Activated CD8-positive, alpha-beta T cell treated with anti-CD3 and anti-CD28 coated beads for 36 hours (primary cell): ENCODE measurements around the gene SSTR4. TPM values are rescaled to one million over a fixed set of nuclear protein-coding genes. Genes with fewer than 3 reads are reported as not detected.
"Not testable (repeated sequence)": the region's sequence is repeated elsewhere in the genome, so short reads cannot be mapped to it uniquely, and the experiment has no call there.

ENCODE experiments used
- ATAC-seq: fragments of 200-7000 bp; cut with Tn5 transposase; one replicate; pipeline ENCODE4 v1.10.0; 2021; ENCODE audit warnings: mild to moderate bottlenecking, moderate library complexity
- CTCF ChIA-PET: fragments of 350-600 bp; sonication (Branson Sonifier 250); formaldehyde crosslinking; loops from one replicate; lab custom pipeline; 2021; ENCODE audit warnings: antibody characterized with exemption; lab: Charles Lee
- POLR2A ChIA-PET: fragments of 350-600 bp; sonication (Branson Sonifier 250); formaldehyde crosslinking; loops from one replicate; lab custom pipeline; 2021; ENCODE audit warnings: antibody characterized with exemption; lab: Charles Lee
- DNase-seq: peaks from one replicate; pipeline ENCODE4 v3.0.0-alpha.2; 2020
- H3K27ac Mint-ChIP-seq: one replicate; pipeline ENCODE4 v1.8.0; 2021; ENCODE audit warnings: mild to moderate bottlenecking, mixed read lengths
- H3K27me3 Mint-ChIP-seq: one replicate; pipeline ENCODE4 v1.8.0; 2021; ENCODE audit warnings: mixed read lengths
- H3K36me3 Mint-ChIP-seq: one replicate; pipeline ENCODE4 v1.8.0; 2021; ENCODE audit warnings: low read depth, mixed read lengths
- H3K4me1 Mint-ChIP-seq: one replicate; pipeline ENCODE4 v1.8.0; 2021; ENCODE audit warnings: low read depth, mixed read lengths
- H3K4me3 Mint-ChIP-seq: one replicate; pipeline ENCODE4 v1.8.0; 2021; ENCODE audit warnings: mild to moderate bottlenecking, moderate library complexity, mixed read lengths
- H3K9me3 Mint-ChIP-seq: one replicate; pipeline ENCODE4 v1.8.0; 2021; ENCODE audit warnings: mixed read lengths
- intact Hi-C: fragments of 100-400 bp; cut with micrococcal nuclease; formaldehyde crosslinking; loops from one replicate; pipeline ENCODE4 v1.10.0; 2022
- total RNA-seq, 2 experiments: library from RNA; stranded (reverse); gene quantifications; one replicate each; pipeline ENCODE4 v1.2.3, GENCODE V29; 2021
- TF ChIP-seq, protein P1 (sequence below): fragments of 200-600 bp; IDR thresholded peaks from one replicate; pipeline ENCODE4 v1.8.0; 2022; ENCODE audit warnings: antibody characterized with exemption, mild to moderate bottlenecking

Gene SSTR4
- total RNA-seq, 2 experiments from 2014 or later, result not detected

- Mint-ChIP-seq H3K9me3 (no peaks in the 10 kb centered on the region), H3K36me3 (no peaks in the 10 kb centered on the region), H3K27ac (no peak overlapping the region), H3K4me1 (no peaks in the 10 kb centered on the region), H3K4me3 (no peak overlapping the region), H3K27me3 (no peaks in the 10 kb centered on the region)
- ATAC-seq, result no peak
- ChIA-PET CTCF (no interaction called here), POLR2A (no interaction called here)
- intact Hi-C loops, result no loop called here
- TF ChIP-seq, protein P1, sequence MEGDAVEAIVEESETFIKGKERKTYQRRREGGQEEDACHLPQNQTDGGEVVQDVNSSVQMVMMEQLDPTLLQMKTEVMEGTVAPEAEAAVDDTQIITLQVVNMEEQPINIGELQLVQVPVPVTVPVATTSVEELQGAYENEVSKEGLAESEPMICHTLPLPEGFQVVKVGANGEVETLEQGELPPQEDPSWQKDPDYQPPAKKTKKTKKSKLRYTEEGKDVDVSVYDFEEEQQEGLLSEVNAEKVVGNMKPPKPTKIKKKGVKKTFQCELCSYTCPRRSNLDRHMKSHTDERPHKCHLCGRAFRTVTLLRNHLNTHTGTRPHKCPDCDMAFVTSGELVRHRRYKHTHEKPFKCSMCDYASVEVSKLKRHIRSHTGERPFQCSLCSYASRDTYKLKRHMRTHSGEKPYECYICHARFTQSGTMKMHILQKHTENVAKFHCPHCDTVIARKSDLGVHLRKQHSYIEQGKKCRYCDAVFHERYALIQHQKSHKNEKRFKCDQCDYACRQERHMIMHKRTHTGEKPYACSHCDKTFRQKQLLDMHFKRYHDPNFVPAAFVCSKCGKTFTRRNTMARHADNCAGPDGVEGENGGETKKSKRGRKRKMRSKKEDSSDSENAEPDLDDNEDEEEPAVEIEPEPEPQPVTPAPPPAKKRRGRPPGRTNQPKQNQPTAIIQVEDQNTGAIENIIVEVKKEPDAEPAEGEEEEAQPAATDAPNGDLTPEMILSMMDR, result no peak
- no peak for DNase-seq
Measured at GRCh38 chr20:23021951-23022350, 13.2 kb upstream of the SSTR4 start.

DNA sequence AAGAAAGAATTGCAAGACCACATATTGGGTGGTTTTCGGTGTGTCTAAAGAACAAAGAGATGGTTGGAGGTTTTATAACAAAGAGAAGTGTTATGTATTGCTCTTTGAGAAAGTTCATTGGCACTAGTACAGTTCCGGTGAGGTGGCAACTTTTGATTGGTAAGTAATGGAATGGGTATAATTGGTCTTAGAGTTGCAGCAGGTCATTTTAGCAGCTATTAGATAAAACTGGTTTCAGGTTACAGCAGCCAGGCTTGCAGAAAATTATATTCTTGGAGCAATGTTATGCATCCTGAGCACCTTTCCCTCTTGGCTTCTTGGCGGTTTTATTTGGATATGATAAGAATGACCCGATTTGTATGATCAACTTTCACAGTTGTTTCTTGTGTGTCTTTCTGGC lies 12.3 kb upstream of the SSTR4 start:
- no peak overlapping the region for H3K4me3 Mint-ChIP-seq
- intact Hi-C loops, result no loop called here
- no peak overlapping the region for H3K27ac Mint-ChIP-seq
- ChIA-PET POLR2A (no interaction called here), CTCF (no interaction called here)
- ATAC-seq (no peak), DNase-seq (no peak)
- TF ChIP-seq, protein P1, result no peak
- H3K27me3 Mint-ChIP-seq, result no peaks in the 10 kb centered on the region
- no peaks in the 10 kb centered on the region for H3K4me1 Mint-ChIP-seq
- H3K9me3 Mint-ChIP-seq, result no peaks in the 10 kb centered on the region
- no peaks in the 10 kb centered on the region for H3K36me3 Mint-ChIP-seq

DNA sequence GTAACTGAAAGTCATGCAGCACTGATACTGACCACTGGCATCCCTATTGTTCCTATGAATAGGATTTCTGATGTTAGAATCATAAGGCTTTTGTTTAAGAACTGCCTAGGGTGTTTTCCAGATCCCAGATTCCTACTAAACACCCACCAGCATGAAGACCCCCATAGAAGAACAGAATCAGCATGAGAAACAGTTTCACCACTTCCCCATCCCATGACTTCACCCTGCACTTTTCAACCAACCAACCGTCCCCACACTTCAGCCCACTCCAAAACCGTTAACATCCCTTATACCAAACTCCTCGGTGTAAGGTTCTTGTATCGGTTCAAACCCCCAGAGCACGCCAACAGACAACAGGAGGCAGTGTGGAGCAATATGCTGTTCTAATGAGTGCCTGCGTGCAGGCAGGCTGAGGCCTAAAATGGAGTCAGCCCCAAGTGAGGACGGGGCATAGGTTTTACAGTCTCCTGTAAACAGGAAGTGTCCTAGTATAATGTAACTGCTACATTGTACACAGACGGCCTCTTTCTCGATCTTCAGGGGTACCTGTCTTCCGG lies 11.4 kb upstream of the SSTR4 start:
- no peaks in the 10 kb centered on the region for H3K4me1 Mint-ChIP-seq

DNA sequence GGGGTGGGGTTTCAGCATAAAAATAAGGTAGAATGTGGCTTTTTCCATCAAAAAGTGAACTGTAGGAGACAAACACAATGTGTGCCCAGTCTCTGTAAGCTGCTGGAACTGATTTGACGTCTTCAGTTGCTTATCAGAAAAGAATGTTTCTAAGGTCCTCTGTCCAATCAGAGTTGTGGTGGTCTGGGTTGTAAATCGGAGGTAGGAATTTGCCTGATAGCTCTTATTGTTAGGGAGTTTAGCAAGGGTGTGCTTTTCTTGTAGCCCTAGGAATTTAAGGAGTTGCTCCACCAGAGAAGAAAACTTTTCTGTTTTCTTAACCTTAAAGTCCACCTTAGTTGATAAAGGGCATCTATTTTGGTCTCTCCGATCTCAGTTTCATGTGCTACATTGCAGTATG lies 10.4 kb upstream of the SSTR4 start:
- ChIA-PET POLR2A (no interaction called here), CTCF (no interaction called here)
- DNase-seq, result no peak
- Mint-ChIP-seq H3K27ac (no peak overlapping the region), H3K36me3 (no peaks in the 10 kb centered on the region), H3K9me3 (no peaks in the 10 kb centered on the region), H3K4me1 (no peaks in the 10 kb centered on the region), H3K27me3 (no peaks in the 10 kb centered on the region), H3K4me3 (no peak overlapping the region)
- TF ChIP-seq, protein P1, result no peak
- no peak for ATAC-seq
- intact Hi-C loops, result no loop called here

More for the DNA sequence above, 11.4 kb upstream of the SSTR4 start:
- ATAC-seq (no peak), DNase-seq (no peak)
- H3K9me3 Mint-ChIP-seq, result no peaks in the 10 kb centered on the region
- H3K36me3 Mint-ChIP-seq, result no peaks in the 10 kb centered on the region
- intact Hi-C loops, result no loop called here
- no peaks in the 10 kb centered on the region for H3K27me3 Mint-ChIP-seq
- CTCF ChIA-PET, result no interaction called here
- POLR2A ChIA-PET, result no interaction called here
- no peak overlapping the region for H3K27ac Mint-ChIP-seq
- TF ChIP-seq, protein P1, result no peak
- no peak overlapping the region for H3K4me3 Mint-ChIP-seq

- CTCF ChIA-PET, POLR2A ChIA-PET, H3K27ac Mint-ChIP-seq, ATAC-seq, H3K4me3 Mint-ChIP-seq, H3K36me3 Mint-ChIP-seq, intact Hi-C loops, DNase-seq, H3K9me3 Mint-ChIP-seq, H3K27me3 Mint-ChIP-seq, H3K4me1 Mint-ChIP-seq: not testable (repeated sequence)
Measured at GRCh38 chr20:23025503-23025902, 9.6 kb upstream of the SSTR4 start.

DNA sequence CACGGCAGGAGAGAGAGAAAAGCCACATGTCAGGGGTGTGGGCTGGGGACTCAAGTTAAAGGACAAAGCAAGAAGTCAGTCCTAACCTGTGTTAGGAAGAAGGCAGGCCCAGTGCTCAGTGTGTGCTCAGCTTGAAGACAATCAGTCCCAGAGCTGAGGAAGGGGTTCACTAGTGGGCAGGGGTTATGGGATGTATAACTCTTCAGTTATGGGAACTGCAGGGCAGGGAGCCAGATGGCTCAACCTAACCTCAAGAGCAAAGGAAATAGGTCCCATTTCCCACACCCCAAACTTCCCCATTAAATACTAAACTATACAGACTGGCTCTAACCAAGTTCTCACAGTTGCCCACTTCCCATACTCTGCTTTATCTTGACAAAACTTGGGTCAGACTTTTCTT lies 7.4 kb upstream of the SSTR4 start:
- no peak overlapping the region for H3K27ac Mint-ChIP-seq
- intact Hi-C loops, result no loop called here
- DNase-seq, result no peak
- H3K36me3 Mint-ChIP-seq, result no peaks in the 10 kb centered on the region
- H3K27me3 Mint-ChIP-seq, result peaks cover 2% of the 10 kb centered on the region
- ChIA-PET POLR2A (no interaction called here), CTCF (no interaction called here)
- H3K4me1 Mint-ChIP-seq, result no peaks in the 10 kb centered on the region
- ATAC-seq, result no peak
- H3K4me3 Mint-ChIP-seq, result no peak overlapping the region
- no peaks in the 10 kb centered on the region for H3K9me3 Mint-ChIP-seq
- TF ChIP-seq, protein P1, result no peak
